Mucosa of gallbladder (tissue), 1 donor: ENCODE data around the gene RAB9B. TPM values are rescaled to one million over a fixed set of nuclear protein-coding genes. Genes with fewer than 3 reads are reported as not detected.

Experiments used
- DNase-seq: peaks from one replicate; pipeline ENCODE4 v3.0.0-alpha.2; 2020; ENCODE audit warnings: low spot score
- total RNA-seq: library from RNA; stranded (reverse); gene quantifications from one replicate; pipeline ENCODE4 v1.2.1, GENCODE V29; 2021
- donor health status: DM: no; HTN: no; CAD: no.

RAB9B gene
- total RNA-seq, 1 donor from 2014 or later, result 5.7 TPM

- DNase-seq, result no peak
Measured at GRCh38 chrX:103811858-103812257, 20.2 kb downstream of the RAB9B start.

GRCh38 chrX:103806862-103807474 is 25.1 kb downstream of the RAB9B start:
- no peak for DNase-seq

DNA sequence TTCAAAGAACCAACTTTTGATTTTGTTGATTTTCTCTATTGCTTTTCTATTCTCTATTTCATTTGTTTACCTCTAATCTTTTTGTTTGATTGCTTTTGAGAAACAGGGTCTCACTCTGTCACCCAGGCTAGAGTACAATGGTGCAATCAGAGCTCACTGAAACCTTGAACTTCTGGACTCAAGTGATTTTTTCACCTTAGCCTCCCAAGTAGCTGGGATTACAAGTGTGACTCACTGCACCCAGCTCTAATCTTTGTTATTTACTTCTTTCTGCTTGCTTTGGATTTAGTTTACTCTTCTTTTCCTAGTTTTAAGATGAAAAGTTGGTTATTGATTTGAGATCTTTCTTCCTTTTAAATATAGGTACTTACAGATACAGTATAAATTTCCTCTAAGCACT is 26.2 kb downstream of the RAB9B start:
- no peak for DNase-seq

GRCh38 chrX:103800318-103800717 is 31.7 kb downstream of the RAB9B start:
- no peak for DNase-seq

DNA sequence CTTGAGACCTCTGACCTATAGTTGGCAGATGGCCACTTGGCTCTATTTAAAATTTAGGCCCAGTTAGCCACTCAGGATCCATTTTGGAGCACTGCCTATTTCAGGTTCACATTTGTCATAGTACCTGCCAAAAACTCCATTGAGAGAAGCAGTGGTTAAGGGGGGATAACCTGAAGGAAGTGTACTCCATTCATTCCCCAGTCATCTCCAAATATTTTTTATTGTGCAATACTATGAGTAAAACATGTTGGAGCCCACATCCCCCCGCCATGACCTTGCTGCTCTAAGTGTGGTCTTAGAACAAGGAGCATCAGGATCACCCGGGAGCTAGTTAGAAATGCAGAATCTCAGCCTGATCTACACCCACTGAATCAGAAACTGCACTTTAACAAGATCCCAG is 34.4 kb downstream of the RAB9B start:
- no peak for DNase-seq

DNA sequence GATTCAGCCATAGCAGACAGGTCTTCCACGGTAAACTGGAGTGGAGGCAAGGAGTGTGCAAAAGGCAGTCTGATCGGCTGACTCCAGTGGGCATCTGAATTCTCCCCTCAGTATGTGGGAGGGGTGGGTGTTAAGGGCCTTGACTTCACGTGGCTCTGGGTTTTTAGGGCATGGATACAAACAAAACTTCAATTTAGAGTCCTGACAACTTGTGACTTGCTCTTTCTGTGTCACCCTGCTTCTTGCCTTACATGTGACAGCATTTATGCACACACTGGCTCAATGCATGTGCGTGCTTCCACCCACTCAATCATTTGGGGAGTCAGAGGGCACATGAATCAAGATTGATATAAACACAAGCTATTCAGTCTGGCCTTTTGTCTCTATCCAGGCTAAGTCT is 37.9 kb downstream of the RAB9B start:
- DNase-seq, result no peak

DNA sequence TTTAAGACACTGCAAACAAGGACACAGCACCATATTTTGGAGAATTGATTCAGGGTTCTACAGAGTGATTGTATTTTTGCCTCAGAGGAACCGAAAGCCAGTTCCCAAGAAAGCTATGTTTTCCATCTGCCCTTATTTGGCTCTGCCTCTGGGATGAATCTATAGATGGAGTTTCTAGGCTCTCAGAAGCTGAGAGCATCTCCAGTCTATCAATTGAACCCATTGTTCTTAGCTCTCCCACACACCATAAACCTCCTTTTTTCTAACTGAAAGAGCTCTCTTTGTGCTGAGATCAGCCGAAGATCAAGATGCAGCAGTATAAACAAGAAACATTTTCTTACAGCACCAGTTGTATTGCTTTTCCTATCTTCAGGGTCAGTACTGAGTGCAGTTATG is 38.5 kb downstream of the RAB9B start:
- no peak for DNase-seq

DNA sequence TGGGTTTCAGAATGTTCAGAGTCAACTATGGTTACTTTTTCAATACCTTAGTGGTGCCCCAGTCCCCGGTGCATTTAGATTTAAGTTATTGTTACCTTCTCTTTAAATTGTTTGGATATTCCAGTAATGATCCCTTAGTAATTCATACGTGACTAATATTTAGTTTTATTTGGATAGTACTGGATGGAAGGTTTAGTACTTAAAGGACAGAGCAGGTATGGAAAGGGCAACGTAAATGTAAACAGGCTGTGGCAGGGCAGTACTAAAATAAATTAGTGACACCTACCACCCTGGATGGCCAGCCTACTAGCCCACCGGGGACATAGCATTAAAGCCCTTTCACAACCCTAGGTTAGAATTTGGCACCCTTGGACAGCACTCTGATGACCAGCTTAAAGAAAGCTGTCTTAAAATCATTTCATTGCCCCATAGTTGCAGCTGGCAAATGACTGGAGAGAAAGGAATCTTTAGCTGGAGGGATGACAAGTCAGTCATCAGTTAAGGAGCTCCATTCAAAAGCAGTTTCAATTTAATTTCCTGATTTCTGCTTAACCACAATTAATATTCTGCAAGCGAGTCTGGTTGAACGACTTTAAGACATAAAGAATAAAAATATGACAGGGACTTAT is 39.0 kb downstream of the RAB9B start:
- DNase-seq, result no peak

DNA sequence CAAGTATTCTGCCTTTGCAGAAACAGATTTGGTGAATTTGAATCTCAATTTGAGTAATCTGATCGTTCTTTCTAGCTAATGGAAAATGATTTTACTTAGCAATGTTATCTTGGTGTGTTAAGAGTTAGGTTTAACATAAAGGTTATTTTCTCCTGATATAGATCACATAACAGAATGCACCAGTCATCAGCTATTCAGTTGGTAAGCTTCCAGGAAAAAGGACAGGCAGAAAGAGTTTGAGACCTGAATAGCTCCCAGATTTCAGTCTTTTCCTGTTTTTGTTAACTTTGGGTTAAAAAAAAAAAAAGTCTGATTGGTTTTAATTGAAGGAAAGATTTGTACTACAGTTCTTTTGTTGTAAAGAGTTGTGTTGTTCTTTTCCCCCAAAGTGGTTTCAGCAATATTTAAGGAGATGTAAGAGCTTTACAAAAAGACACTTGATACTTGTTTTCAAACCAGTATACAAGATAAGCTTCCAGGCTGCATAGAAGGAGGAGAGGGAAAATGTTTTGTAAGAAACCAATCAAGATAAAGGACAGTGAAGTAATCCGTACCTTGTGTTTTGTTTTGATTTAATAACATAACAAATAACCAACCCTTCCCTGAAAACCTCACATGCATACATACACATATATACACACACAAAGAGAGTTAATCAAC is 40.1 kb downstream of the RAB9B start:
- no peak for DNase-seq

- DNase-seq, result no peak
Measured at GRCh38 chrX:103791228-103791627, 40.8 kb downstream of the RAB9B start.

- DNase-seq, result no peak
Measured at GRCh38 chrX:103789004-103789403, 43.1 kb downstream of the RAB9B start.

GRCh38 chrX:103783971-103784370 is 48.1 kb downstream of the RAB9B start:
- no peak for DNase-seq

DNA sequence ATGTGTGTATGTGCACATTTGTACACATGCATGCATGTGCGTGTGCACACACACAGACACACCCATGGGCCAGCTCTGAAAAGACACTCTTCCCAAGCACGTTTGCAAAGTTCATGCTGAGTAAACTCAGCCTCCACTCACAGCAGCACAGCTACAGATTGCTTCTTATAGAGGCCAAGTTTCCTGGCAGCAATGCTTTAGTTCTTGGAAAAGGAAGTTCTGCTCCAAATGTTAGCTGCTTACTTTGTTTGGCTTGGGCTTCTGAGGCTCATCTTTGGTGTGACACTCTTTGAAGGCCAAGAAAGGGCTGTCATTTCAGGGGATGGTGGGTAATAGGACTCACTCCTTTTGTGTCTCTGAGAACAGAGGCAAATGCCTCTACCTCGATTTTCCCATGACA is 48.9 kb downstream of the RAB9B start:
- DNase-seq, result no peak

DNA sequence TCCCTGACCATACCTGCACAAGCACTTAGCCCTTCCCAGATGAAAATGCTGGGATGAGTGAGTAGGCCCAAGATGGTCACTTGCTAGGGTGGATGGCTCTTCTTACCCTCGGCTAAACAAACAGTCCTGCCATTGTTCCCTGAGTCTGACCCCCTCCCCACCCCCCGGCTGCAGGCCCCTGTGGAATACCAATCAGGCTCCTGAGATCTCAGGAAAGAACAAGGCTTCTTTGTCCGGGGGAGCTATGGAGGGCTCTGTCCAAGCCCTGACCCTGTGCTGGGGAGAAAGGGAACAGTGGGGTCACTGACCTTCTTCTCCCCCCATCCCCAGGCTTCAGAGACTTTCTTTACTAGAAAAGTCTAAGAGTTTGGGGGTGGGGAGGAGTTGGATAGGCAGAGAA is 49.4 kb downstream of the RAB9B start:
- DNase-seq, result no peak

DNA sequence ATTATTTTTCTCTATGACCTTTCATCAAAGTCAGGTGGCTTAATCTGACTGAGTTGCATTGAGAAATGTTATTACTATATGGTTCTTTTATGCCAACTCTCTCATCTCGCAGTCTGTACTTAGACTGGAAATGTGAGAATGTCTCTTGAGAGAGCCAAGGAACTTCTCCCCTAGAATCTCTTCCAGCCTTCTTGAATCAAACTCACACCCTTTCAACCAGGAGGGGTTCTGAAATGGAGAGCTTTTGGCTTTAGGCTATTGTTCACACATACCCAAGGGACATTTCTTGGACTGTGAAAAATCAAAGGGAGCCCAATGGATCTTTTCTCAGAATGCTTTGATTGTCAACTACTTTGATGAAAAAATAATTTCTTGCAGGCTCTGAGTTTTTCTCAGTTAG is 50.4 kb downstream of the RAB9B start:
- DNase-seq, result no peak

DNA sequence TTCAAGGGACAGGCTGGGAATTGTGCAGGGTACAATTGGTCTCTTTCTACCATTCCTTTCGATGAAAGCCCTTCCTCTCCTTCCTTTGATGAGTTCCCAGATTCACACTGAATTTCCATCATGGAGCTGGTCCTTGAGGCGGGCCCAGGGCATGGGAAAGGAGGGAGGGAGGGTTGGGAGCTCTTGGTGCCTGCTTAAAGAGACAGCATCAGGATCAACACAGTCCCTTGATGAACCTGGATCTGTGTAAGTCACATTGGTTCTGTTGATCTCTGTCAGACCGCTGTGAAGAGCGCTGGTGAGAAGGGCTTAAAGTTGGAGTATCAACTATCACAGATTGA is 51.0 kb downstream of the RAB9B start:
- DNase-seq, result no peak

DNA sequence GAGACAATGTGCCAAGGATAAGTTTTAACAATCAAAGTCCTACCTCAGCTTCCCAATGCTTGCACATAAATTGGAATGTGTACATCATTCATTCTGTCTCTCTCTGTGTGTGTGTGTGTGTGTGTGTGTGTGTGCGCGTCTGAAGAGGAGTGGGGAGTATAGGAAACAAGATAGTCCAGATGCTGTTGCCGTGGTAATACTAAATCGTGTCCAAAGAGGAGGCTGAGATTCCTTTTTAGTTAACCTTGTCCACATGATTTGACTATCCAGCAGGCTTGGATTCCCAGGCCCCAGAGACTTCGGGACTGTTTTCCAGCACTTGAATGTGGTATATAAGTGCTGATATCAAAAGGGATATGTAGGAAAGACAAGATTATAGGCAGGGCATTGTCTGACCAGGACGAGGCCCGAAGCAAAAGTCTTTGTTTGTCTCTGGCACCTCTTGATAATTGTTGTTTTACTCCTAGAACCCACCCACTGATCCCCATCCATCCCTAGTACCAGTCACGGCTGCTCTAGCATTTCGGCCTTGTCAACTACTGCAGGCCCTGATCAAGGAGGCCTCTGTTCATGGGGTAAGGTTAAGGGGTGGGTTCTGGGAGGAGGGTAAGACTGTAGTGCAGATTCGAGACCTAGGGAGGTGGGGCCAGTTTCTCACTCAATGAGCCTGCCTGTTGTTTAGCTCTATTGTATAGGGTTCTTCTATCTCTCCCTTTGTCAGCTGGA is 51.6 kb downstream of the RAB9B start:
- DNase-seq, result no peak

- DNase-seq, result no peak
Measured at GRCh38 chrX:103779141-103779789, 52.8 kb downstream of the RAB9B start.

DNA sequence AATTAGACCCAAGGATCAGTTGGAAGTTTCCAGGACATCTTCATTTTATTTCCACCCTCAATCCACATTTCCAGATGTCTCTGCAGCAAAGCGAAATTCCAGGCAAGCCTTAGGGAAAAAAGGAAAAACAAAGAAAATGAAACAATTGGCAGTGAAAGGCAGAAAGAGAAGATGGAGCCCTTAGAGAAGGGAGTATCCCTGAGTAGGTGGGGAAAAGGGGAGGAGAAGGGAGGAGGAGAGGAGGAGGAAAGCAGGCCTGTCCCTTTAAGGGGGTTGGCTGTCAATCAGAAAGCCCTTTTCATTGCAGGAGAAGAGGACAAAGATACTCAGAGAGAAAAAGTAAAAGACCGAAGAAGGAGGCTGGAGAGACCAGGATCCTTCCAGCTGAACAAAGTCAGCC is 55.5 kb downstream of the RAB9B start, which contains the start of gene PLP1:
TSS of gene PLP1 (plus strand) at position 295 of the 400 bp plus-strand sequence. CDS start 156 bp downstream, outside the sequence.
- no peak for DNase-seq

DNA sequence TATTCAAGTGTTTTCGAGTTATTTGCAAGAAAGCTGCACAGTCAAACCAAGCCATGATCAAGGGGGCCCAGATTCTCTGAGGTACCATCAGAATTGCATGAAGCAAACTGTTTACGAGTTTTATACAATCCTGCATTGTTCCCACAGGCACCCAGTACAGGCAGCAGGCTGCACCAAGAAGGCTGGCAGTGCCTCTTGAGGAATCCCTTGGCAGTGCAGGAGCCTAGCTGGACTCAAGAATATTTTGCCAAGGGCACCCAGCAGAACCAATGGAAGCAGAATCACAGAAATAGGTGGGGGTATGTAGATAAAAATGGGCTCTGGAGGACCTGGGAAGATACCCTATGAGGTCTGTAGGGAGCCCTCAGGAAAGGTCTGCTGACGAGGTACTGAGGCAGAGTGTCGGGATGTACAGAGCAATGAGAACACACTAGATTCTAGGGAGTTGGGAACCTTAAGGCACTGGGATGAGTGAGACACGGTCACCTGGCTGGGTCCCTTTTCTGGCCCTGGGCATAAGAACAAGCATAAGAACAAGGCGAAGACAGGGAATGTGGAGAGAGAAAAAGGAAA is 57.9 kb downstream of the RAB9B start:
- DNase-seq, result no peak

DNA sequence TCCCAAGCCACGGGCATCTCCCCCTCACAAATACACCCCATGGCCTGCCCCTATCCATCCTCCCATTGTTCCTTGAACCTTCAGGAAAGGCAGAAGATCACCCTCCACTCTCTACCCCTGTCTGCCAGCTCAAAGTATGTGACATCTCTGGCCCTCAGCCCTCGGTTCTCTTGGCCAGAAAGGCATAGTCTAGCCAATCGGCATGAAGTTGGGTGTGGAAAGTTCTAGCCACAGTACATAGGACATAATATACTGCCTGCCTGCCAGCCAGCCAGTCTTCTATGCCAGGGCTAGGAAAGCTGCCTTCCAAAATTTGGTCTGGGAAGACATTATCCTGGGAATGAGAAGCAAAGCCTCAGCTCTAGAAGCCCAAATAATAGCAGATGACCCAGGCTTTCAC is 58.6 kb downstream of the RAB9B start:
- DNase-seq, result no peak
